HL-60 (cell line): ENCODE results near the gene TSHZ2.

Experiments
- GABPA ChIP-seq: IDR thresholded peaks from 2 replicates; pipeline ENCODE4 v1.6.1; 2012; ENCODE audit warnings: low read depth
- POLR2AphosphoS5 ChIP-seq: IDR thresholded peaks from 2 replicates; pipeline ENCODE4 v1.6.1; 2012; ENCODE audit warnings: low read depth
- TF ChIP-seq, protein P1 (sequence below): IDR thresholded peaks from one replicate; pipeline ENCODE4 v1.5.1; 2011; ENCODE audit warnings: low read length, control low read depth, inconsistent platforms; ENCODE audit not compliant: insufficient read depth
- TF ChIP-seq, protein P2 (sequence below): IDR thresholded peaks from 2 replicates; pipeline ENCODE4 v1.6.1; 2012; ENCODE audit warnings: low read depth; ENCODE audit not compliant: insufficient replicate concordance

GRCh38 chr20:53080687-53080962 lies 108.5 kb downstream of the TSHZ2 start:
- TF ChIP-seq, protein P1, sequence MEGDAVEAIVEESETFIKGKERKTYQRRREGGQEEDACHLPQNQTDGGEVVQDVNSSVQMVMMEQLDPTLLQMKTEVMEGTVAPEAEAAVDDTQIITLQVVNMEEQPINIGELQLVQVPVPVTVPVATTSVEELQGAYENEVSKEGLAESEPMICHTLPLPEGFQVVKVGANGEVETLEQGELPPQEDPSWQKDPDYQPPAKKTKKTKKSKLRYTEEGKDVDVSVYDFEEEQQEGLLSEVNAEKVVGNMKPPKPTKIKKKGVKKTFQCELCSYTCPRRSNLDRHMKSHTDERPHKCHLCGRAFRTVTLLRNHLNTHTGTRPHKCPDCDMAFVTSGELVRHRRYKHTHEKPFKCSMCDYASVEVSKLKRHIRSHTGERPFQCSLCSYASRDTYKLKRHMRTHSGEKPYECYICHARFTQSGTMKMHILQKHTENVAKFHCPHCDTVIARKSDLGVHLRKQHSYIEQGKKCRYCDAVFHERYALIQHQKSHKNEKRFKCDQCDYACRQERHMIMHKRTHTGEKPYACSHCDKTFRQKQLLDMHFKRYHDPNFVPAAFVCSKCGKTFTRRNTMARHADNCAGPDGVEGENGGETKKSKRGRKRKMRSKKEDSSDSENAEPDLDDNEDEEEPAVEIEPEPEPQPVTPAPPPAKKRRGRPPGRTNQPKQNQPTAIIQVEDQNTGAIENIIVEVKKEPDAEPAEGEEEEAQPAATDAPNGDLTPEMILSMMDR = no peak
- TF ChIP-seq POLR2AphosphoS5 (no peak), GABPA (no peak)
- TF ChIP-seq, protein P2, sequence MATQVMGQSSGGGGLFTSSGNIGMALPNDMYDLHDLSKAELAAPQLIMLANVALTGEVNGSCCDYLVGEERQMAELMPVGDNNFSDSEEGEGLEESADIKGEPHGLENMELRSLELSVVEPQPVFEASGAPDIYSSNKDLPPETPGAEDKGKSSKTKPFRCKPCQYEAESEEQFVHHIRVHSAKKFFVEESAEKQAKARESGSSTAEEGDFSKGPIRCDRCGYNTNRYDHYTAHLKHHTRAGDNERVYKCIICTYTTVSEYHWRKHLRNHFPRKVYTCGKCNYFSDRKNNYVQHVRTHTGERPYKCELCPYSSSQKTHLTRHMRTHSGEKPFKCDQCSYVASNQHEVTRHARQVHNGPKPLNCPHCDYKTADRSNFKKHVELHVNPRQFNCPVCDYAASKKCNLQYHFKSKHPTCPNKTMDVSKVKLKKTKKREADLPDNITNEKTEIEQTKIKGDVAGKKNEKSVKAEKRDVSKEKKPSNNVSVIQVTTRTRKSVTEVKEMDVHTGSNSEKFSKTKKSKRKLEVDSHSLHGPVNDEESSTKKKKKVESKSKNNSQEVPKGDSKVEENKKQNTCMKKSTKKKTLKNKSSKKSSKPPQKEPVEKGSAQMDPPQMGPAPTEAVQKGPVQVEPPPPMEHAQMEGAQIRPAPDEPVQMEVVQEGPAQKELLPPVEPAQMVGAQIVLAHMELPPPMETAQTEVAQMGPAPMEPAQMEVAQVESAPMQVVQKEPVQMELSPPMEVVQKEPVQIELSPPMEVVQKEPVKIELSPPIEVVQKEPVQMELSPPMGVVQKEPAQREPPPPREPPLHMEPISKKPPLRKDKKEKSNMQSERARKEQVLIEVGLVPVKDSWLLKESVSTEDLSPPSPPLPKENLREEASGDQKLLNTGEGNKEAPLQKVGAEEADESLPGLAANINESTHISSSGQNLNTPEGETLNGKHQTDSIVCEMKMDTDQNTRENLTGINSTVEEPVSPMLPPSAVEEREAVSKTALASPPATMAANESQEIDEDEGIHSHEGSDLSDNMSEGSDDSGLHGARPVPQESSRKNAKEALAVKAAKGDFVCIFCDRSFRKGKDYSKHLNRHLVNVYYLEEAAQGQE = no peak
